ENCODE results near the gene CEP350.

GRCh38 chr1:179938752-179939151 is 15.9 kb upstream of the CEP350 start:
- no peak for TF ChIP-seq ZBTB33 (IDR thresholded peaks at IDR 0.05; ENCODE audit: borderline replicate concordance, low read depth)
- no peak for TF ChIP-seq RAD21 (IDR thresholded peaks at IDR 0.05; ENCODE audit: low read length)
- TF ChIP-seq EP300 (IDR thresholded peaks at IDR 0.05; ENCODE audit: borderline replicate concordance in 1 of 2, low read depth in 1 of 2, low read length in 1 of 2), result no peak
- no peak for TF ChIP-seq CTCF (IDR thresholded peaks at IDR 0.05)
- TF ChIP-seq REST (IDR thresholded peaks at IDR 0.05; ENCODE audit: low read depth, low read length), result no peak
- no peak for TF ChIP-seq JUND (IDR thresholded peaks at IDR 0.05)
- no peak for TF ChIP-seq EZH2phosphoT487 (IDR thresholded peaks at IDR 0.05; ENCODE audit: borderline replicate concordance, low read depth)

Measured in SK-N-SH (cell line).